ENCODE results near the gene GNPDA2.

DNA sequence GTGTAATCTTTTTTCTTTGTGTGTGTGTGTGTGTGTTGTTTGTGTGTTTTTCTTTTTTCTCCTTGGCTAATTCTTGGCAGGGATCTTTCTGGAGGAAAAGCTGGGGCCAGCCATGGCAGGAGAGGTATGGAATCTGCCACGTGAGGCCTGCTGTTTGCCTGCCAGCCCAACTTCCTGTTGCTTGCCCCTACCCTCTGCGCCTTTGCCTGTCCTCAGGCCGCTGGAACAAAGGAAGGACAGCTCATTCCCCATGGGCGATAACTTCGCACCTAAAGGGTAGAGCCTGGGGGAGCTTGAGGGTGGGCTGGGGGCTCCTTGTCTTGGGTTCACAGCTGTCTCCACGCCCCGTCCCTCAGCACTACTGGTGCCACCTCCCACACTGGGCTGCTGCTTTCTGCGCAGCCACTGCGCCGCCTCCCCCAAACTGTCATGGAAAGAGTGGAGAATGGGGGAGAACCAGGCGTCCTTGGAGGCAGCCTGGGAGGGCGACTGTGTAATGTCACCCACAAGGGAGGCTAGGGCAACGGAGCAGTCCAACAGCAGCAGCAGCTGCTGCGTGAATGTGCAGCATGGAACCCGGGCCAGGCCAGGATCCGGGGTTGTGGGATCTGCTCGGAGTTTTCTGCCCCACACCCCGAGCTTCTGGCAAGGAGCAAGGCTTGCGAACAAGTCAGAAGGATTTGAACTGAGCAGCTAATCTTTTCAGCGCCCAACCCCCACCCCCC, 62.7 kb downstream of the GNPDA2 start:
- TF ChIP-seq, protein P1, sequence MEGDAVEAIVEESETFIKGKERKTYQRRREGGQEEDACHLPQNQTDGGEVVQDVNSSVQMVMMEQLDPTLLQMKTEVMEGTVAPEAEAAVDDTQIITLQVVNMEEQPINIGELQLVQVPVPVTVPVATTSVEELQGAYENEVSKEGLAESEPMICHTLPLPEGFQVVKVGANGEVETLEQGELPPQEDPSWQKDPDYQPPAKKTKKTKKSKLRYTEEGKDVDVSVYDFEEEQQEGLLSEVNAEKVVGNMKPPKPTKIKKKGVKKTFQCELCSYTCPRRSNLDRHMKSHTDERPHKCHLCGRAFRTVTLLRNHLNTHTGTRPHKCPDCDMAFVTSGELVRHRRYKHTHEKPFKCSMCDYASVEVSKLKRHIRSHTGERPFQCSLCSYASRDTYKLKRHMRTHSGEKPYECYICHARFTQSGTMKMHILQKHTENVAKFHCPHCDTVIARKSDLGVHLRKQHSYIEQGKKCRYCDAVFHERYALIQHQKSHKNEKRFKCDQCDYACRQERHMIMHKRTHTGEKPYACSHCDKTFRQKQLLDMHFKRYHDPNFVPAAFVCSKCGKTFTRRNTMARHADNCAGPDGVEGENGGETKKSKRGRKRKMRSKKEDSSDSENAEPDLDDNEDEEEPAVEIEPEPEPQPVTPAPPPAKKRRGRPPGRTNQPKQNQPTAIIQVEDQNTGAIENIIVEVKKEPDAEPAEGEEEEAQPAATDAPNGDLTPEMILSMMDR (IDR thresholded peaks at IDR 0.05): no peak
- no peak for TF ChIP-seq POLR2A (IDR thresholded peaks at IDR 0.05)

Measured in heart left ventricle (tissue), 13 donors.